Activated CD8-positive, alpha-beta memory T cell treated with anti-CD3 and anti-CD28 coated beads, Interleukin-2, amount 50 U/mL, for 48 hours (primary cell): ENCODE data around the gene DCP1B.

ENCODE experiments used
- DNase-seq: peaks from one replicate; pipeline ENCODE4 v3.0.0-alpha.2; 2020

DCP1B gene

GRCh38 chr12:2004113-2004929, at the start of gene DCP1B:
DCP1B (minus strand) TSS chr12:2004457; CDS start chr12:2004431, 26 bp downstream.
- peak; percentile 96 for DNase-seq

GRCh38 chr12:2053691-2054090, 49.4 kb upstream of the DCP1B start:
- DNase-seq = no peak

GRCh38 chr12:2052826-2053678, 48.8 kb upstream of the DCP1B start, which contains the start of gene CACNA1C:
CACNA1C (plus strand) TSS chr12:2052987; CDS start chr12:2053563, 576 bp downstream.
- peak; percentile 64 for DNase-seq

- DNase-seq = no peak
Observed at GRCh38 chr12:2051700-2052621, 47.7 kb upstream of the DCP1B start.

GRCh38 chr12:2049604-2050540, 45.6 kb upstream of the DCP1B start:
- no peak for DNase-seq

GRCh38 chr12:2047752-2048151, 43.5 kb upstream of the DCP1B start:
- DNase-seq = no peak

GRCh38 chr12:2046957-2047356, 42.7 kb upstream of the DCP1B start:
- no peak for DNase-seq

GRCh38 chr12:2044165-2044564, 39.9 kb upstream of the DCP1B start:
- DNase-seq = no peak

- no peak for DNase-seq
Observed at GRCh38 chr12:2043054-2043453, 38.8 kb upstream of the DCP1B start.

GRCh38 chr12:2039034-2039433, 34.8 kb upstream of the DCP1B start:
- DNase-seq = no peak

- DNase-seq = no peak
Observed at GRCh38 chr12:2035431-2036055, 31.3 kb upstream of the DCP1B start.

- DNase-seq = peak; percentile 96
Observed at GRCh38 chr12:2034633-2035430, 30.6 kb upstream of the DCP1B start.

- no peak for DNase-seq
Observed at GRCh38 chr12:2032506-2032905, 28.2 kb upstream of the DCP1B start.

- DNase-seq = no peak
Observed at GRCh38 chr12:2029851-2030250, 25.6 kb upstream of the DCP1B start.

GRCh38 chr12:2027351-2027750, 23.1 kb upstream of the DCP1B start:
- no peak for DNase-seq

- DNase-seq = no peak
Observed at GRCh38 chr12:2023365-2023764, 19.1 kb upstream of the DCP1B start.

- DNase-seq = no peak
Observed at GRCh38 chr12:2020511-2020910, 16.3 kb upstream of the DCP1B start.

- DNase-seq = no peak
Observed at GRCh38 chr12:2019126-2019525, 14.9 kb upstream of the DCP1B start.

- DNase-seq = no peak
Observed at GRCh38 chr12:2018391-2018790, 14.1 kb upstream of the DCP1B start.
